NCI-H774 (cell line): Measurements from ENCODE around the gene FLT3LG.
"Not testable (repeated sequence)": the region's sequence is repeated elsewhere in the genome, so short reads cannot be mapped to it uniquely, and the experiment has no call there.

Experiments used
- DNase-seq: peaks from one replicate; lab custom pipeline; 2025; lab: John Stamatoyannopoulos, UW

Gene FLT3LG

GRCh38 chr19:49440439-49441209 lies 33.4 kb upstream of the FLT3LG start:
- DNase-seq: no peak

GRCh38 chr19:49441210-49441959 lies 32.6 kb upstream of the FLT3LG start, which contains the start of gene SLC17A7:
Gene SLC17A7, minus strand, starts transcription at chr19:49441527. Its CDS starts 148 bp downstream, at chr19:49441379.
- no peak for DNase-seq

DNA sequence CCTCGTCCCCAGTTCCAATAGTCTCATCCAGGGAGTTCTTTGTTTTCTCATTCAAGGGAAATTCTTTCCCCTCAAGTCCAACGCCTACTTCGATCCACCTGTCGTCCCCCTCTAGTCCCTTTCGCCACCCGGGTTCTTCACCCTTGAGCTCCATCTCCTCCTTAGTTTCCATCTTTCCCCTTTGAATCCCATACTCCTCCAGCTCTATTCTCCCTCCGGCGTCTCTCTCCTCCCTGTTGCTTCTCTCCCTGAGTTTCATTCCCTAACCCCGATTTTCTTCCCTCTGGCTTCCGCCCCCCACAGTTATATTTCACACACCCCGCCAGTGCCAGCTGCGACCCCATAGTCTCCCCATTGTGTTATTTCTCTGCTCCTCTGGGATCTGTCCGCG lies 32.1 kb upstream of the FLT3LG start:
- DNase-seq: no peak

DNA sequence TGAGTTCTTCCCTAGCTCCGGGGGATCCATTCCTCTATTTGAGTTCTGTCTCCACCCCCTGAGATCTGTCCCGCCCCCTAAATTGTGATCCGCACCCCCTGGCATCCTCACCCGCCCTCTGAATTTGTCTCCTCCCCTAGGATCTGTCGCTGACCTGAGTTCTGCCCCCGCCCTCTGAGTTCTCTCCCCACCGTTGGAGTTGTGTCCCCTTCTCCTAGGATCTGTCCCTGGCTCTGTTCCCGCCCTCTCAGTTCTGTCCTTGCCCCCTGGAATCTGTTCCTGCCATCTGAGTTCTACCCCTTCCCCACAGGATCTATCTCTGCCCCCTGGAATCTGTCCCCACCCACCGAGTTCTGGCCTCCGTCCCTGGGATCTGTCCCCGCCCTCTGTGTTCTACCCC lies 31.7 kb upstream of the FLT3LG start:
- peak; percentile 55 for DNase-seq

DNA sequence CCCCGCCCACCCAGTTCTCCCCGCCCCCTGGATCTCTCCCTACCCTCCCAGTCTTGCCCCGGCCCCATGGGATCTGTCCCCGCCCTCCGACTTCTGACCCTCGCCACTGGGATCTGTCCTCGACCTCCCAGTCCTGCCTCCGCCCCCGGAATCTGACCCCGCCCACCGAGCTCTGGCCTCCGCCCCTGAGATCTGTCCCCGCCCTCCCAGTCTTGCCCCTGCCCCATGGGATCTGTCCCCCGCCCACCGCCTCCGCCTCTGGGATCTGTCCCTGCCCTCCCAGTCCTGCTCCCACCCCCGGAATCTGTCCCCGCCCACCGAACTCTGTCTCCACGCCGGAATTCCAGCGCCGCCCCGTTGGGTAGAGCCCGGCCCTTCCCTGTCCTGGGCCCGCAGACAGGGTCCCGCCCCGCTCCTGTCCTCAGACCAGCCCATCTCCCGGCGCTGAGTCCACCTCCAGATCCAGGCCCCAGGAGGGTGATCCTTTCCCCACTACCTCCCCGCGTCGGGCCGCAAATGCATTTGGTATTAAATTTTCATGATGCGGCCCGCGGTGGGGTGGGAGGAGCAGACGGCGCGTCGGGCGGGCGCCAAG lies 31.1 kb upstream of the FLT3LG start:
- DNase-seq: peak; percentile 91

GRCh38 chr19:49443366-49444099 lies 30.5 kb upstream of the FLT3LG start:
- DNase-seq: peak; percentile 93

GRCh38 chr19:49444100-49444700 lies 29.8 kb upstream of the FLT3LG start:
- not testable (repeated sequence) for DNase-seq

DNA sequence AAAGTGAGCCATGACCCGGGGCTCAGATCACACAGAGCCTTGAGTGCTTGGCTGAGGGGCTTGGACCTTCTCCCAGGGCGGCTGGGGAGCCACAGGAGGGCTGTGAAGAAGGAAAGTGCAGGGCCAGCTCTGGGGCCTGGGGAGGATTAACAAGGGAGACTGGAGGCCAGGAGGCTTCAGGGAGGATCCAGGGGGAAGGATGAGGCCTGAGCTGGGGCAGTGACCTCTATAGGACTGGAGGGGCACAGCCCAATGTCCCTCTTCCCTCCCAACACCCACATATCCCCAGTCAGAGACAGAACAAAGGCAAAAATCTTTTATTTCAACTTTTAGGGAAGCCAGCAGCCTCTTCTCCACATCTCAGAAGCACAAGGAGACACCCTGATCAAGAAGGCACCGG lies 28.0 kb upstream of the FLT3LG start:
- DNase-seq: no peak

GRCh38 chr19:49447485-49448431 lies 26.3 kb upstream of the FLT3LG start:
- DNase-seq: no peak

DNA sequence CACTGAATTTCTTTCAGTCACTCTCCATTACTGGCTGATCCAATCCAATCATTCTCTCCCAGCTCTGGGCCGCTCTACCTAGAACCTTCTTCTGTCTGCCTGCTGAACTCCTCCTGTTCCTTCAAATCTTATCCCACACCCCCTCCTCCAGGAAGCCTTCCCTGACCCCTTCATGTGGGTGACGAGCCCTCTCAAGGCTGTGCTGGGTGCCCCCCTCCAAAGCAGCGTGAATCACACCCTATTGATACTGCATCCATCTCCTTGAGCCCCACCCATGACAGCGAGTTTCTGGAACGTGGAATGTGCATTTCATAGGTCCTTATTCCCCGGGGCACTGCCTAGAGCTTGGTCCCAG lies 25.6 kb upstream of the FLT3LG start:
- DNase-seq: no peak

GRCh38 chr19:49450405-49450804 lies 23.6 kb upstream of the FLT3LG start:
- DNase-seq: no peak

- peak; percentile 98 for DNase-seq
Observed at GRCh38 chr19:49451430-49452181, 22.4 kb upstream of the FLT3LG start, which contains the start of gene PIH1D1. Gene PIH1D1, minus strand, starts transcription at chr19:49451814. Its CDS starts 240 bp downstream, at chr19:49451574.

DNA sequence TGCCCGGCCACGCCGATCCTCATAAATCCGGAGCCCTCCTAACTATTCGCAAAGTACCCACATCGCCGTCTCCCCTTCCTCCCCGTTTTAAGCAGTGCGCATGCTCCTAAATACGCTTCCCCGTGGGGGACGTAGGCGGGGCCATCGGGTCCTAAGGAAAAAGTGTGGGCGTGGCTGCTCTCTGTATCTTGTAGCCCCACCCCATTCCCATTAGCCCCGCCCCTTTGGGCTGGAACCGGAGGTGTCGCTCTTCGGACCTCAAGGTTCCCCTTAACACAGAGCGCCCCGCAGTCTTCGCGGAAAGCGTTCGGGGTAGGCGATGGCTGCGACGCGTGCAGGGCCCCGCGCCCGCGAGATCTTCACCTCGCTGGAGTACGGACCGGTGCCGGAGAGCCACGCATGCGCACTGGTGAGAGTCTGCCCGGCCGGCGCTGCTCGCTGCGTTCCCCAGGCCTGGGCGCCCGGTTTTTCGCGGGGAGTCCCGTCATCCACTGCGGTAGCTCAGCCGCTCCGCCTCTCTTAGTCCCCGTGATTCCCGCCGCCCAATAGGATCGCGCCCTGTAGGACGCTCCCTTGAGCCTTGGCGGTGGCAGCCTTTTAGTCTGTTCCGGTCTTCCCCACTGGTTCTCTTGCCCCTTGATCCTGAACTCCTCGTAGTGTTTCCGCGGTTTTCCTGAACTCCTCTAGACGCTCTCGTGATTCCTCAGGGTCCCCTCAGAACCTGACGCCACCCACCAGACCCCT lies 20.8 kb upstream of the FLT3LG start, which contains the start of gene ALDH16A1:
TSS of gene ALDH16A1 (plus strand) at position 213 of the 744 bp plus-strand sequence. CDS start at position 320, 107 bp downstream.
- peak; percentile 96 for DNase-seq

DNA sequence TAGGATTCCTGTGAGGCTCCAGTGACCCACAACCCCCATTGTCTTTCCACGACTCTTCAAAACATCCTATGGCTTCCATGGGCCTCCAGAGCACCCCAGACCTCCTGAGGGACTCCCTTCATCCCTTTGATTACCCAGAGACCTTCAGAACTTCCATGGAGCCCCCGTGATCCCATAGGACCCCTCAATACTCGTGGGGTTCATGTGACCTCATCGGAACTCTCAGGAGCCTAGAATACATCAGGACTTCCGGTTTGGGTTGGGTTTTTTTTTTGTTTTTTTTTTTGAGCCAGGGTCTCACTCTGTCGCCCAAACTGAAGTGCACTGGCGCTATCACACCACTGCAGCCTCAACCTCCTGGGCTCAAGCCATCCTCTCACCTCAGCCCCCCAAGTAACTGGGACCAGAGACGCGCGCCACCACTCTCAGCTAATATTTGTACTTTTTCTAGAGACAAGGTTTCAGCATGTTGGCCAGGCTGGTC lies 20.2 kb upstream of the FLT3LG start:
- DNase-seq: no peak

DNA sequence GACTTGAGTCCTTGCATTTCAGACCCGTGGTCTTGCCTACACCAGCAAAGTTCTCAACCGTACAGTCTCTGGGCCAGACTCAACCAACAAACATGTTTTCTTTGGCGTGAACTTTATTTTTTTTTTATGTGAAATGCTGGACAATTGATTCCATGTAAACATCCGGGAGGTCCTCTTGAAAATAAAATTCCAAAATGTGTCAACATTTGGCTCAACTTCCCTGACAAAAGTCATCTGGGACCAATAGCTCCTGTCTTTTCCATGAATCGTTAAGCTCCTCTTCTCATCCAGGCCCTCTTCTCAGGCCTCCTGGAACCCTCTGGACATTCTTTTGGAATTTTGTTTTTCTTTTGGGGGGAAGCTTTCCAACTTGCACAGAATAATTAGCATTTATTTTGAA lies 18.2 kb upstream of the FLT3LG start:
- no peak for DNase-seq

- DNase-seq: no peak
Observed at GRCh38 chr19:49456326-49456725, 17.7 kb upstream of the FLT3LG start.

- no peak for DNase-seq
Observed at GRCh38 chr19:49458567-49458903, 15.5 kb upstream of the FLT3LG start.

DNA sequence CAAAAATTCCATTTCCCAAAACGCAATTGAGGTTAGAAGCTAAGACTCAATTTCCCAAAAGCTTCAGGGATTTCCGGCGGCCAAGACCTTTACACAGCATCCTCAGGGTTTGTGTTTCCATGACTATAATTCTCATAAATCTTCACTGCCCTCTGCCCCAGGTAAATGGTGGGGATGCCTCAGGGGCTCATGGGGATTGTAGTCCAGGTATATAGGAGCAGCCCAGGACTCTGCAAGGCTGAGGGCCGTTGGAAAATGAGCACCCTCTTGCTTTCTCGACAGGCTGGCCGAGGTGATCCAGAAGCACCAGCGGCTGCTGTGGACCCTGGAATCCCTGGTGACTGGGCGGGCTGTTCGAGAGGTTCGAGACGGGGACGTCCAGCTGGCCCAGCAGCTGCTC lies 14.6 kb upstream of the FLT3LG start:
- DNase-seq: no peak

DNA sequence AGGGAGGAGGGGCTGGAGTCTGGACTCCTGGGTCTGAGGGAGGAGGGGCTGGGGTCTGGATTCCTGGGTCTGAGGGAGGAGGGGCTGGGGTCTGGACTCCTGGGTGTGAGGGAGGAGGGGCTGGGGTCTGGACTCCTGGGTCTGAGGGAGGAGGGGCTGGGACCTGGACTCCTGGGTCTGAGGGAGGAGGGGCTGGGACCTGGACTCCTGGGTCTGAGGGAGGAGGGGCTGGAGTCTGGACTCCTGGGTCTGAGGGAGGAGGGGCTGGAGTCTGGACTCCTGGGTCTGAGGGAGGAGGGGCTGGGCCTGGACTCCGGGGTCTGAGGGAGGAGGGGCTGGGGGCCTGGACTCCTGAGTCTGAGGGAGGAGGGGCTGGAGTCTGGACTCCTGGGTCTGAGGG lies 12.9 kb upstream of the FLT3LG start:
- DNase-seq: not testable (repeated sequence)
